GM19397 (cell line): ENCODE results near the gene INPP5J.
"Not testable (repeated sequence)": the region's sequence is repeated elsewhere in the genome, so short reads cannot be mapped to it uniquely, and the experiment has no call there.

Source experiments
- ATAC-seq: cut with Tn5 transposase; IDR thresholded peaks from one replicate; pipeline ENCODE4 v1.9.1; 2021; ENCODE audit warnings: mild to moderate bottlenecking, moderate library complexity; ENCODE audit not compliant: unreplicated experiment

INPP5J gene

GRCh38 chr22:31099841-31100761, 22.7 kb upstream of the INPP5J start:
- ATAC-seq: no peak

GRCh38 chr22:31100762-31101525, 21.8 kb upstream of the INPP5J start:
- ATAC-seq: no peak

GRCh38 chr22:31102441-31103081, 20.2 kb upstream of the INPP5J start:
- no peak for ATAC-seq

- ATAC-seq: no peak
Observed at GRCh38 chr22:31103111-31103510, 19.7 kb upstream of the INPP5J start.

GRCh38 chr22:31103899-31104694, 18.7 kb upstream of the INPP5J start:
- ATAC-seq: no peak

- ATAC-seq: no peak
Observed at GRCh38 chr22:31104869-31105268, 17.9 kb upstream of the INPP5J start.

- no peak for ATAC-seq
Observed at GRCh38 chr22:31105282-31105929, 17.4 kb upstream of the INPP5J start.

- no peak for ATAC-seq
Observed at GRCh38 chr22:31106001-31106571, 16.7 kb upstream of the INPP5J start.

GRCh38 chr22:31106731-31107177, 16.0 kb upstream of the INPP5J start:
- ATAC-seq: no peak

- ATAC-seq: peak; percentile 82
Observed at GRCh38 chr22:31107178-31107893, 15.4 kb upstream of the INPP5J start, which contains the start of gene SELENOM. TSS of gene SELENOM (minus strand) at chr22:31107568. CDS start at chr22:31107505, 63 bp downstream.

GRCh38 chr22:31107894-31108218, 14.9 kb upstream of the INPP5J start:
- no peak for ATAC-seq

- not testable (repeated sequence) for ATAC-seq
Observed at GRCh38 chr22:31112547-31113091, 10.1 kb upstream of the INPP5J start.

GRCh38 chr22:31118046-31118820, 4.5 kb upstream of the INPP5J start:
- ATAC-seq: no peak

GRCh38 chr22:31119026-31119717, 3.6 kb upstream of the INPP5J start:
- no peak for ATAC-seq

GRCh38 chr22:31120230-31120629, 2.5 kb upstream of the INPP5J start:
- ATAC-seq: no peak

GRCh38 chr22:31120642-31121041, 2.1 kb upstream of the INPP5J start:
- no peak for ATAC-seq

GRCh38 chr22:31121403-31121802, 1.4 kb upstream of the INPP5J start:
- ATAC-seq: no peak

GRCh38 chr22:31122196-31122531, 602 bp upstream of the INPP5J start:
- no peak for ATAC-seq
